AG09309 (cell line): ENCODE data around the gene ESRP2.

Source experiments
- DNase-seq: peaks from one replicate; pipeline ENCODE4 v3.0.0-alpha.2; 2010; ENCODE audit warnings: low read depth
- H3K4me3 ChIP-seq: 2 replicates; pipeline ENCODE4 v1.5.1; 2011; ENCODE audit warnings: mild to moderate bottlenecking, low read depth, low read length, moderate library complexity; ENCODE audit not compliant: control insufficient read depth
- CTCF ChIP-seq: IDR thresholded peaks from 2 replicates; pipeline ENCODE4 v1.5.1; 2011; ENCODE audit warnings: mild to moderate bottlenecking, low read depth, low read length, inconsistent platforms; ENCODE audit not compliant: insufficient read depth, control insufficient read depth; ENCODE audit errors: missing control alignments

ESRP2 gene

GRCh38 chr16:68264128-68265077 lies 28.5 kb upstream of the ESRP2 start, which contains the start of gene SLC7A6:
Gene SLC7A6 (plus strand): TSS chr16:68264526. CDS start chr16:68274727, 10,201 bp downstream.
- no peak for DNase-seq
- TF ChIP-seq CTCF = peak; percentile 79
- peak within 1 kb of the TSS; percentile 71 for H3K4me3 ChIP-seq

DNA sequence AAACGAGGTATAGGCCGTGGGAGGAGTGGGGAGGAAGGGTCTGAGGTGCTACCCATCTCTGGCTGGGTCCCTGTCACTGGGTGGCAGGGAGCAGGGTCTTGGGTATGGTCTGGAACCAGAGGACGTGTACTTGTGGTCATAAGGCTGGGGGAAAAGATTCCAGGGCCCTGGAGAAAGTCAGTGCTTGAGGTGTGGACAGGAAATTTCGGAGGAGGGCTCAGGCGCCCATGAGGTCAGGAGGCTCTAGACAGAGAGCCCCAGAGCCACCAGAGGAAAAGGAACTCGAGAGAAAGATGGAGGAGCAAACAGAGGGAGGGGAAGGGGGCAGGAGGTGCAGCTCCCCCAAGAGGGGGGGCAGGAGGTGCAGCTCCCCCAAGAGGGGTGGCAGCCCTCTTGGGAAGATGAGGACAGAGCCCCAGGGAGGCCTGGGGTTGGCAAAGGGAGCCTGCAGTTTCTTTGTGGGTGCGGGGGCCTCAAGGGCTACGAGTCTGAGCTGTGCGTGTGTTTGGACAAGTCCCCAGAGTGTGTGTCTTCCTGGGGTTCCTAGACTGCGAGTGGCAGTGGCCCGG lies 27.7 kb upstream of the ESRP2 start:
- H3K4me3 ChIP-seq = peak overlapping the region; percentile 71
- no peak for TF ChIP-seq CTCF
- DNase-seq = no peak

DNA sequence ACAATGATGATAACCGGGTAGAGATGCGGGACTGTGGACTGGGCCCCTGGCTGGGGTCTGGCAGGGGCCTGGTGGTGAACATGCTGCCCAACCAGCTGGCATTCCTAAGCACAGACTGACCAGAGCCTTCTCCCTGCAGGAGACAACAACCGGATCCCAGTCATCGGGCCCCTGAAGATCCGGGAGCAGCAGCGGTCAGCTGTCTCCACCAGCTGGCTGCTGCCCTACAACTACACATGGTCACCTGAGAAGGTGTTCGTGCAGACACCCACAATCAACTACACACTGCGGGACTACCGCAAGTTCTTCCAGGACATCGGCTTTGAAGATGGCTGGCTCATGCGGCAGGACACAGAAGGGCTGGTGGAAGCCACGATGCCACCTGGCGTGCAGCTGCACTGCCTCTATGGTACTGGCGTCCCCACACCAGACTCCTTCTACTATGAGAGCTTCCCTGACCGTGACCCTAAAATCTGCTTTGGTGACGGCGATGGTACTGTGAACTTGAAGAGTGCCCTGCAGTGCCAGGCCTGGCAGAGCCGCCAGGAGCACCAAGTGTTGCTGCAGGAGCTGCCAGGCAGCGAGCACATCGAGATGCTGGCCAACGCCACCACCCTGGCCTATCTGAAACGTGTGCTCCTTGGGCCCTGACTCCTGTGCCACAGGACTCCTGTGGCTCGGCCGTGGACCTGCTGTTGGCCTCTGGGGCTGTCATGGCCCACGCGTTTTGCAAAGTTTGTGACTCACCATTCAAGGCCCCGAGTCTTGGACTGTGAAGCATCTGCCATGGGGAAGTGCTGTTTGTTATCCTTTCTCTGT lies 23.3 kb upstream of the ESRP2 start:
- H3K4me3 ChIP-seq = no peak overlapping the region
- no peak for DNase-seq
- no peak for TF ChIP-seq CTCF

GRCh38 chr16:68257906-68258800 lies 22.2 kb upstream of the ESRP2 start:
- TF ChIP-seq CTCF = no peak
- no peak for DNase-seq
- no peak overlapping the region for H3K4me3 ChIP-seq

DNA sequence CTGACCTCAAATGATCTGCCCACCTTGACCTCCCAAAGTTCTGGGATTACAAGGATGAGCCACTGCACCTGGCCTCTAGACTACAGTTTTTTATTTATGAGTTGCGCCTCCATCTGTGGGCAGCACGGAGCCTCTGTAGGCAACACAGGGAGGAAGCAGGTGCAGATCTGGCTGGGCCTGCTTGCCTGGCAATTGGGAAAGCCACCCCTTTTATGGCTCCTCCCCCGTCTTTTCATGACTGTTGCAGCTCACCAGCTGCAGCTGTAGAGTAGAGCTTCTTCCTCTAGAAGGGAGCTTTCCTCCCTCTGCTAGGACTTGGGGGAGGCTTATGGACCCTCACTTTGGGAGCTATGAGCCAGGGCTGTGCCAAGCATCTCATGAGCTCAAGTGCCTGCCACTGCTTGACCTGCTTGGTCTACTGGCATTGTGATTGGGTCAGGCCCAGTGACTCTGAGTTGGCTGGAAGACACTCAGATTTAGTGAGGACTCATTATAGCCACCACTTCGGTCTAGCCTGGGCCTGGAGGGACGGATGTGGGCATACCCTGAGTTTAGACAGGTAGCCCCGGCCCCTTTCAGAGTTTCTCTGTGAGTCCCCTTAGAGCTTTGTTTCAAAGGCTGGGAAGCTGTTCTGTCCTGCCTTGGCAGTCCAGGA lies 21.5 kb upstream of the ESRP2 start:
- no peak for DNase-seq
- no peak for TF ChIP-seq CTCF
- no peak overlapping the region for H3K4me3 ChIP-seq

DNA sequence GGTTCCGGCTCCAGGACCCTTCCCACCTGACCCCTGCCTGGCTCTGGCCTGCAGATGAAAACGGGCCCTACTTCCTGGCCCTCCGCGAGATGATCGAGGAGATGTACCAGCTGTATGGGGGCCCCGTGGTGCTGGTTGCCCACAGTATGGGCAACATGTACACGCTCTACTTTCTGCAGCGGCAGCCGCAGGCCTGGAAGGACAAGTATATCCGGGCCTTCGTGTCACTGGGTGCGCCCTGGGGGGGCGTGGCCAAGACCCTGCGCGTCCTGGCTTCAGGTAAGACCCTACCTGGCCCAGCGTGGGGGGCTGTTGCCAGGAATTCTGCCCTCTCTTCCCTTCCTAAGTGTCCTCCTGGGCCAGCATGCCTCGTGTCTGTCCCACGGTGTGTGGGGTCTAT lies 19.8 kb upstream of the ESRP2 start:
- no peak overlapping the region for H3K4me3 ChIP-seq
- no peak for DNase-seq
- no peak for TF ChIP-seq CTCF
